GM19193 (cell line): Measurements from ENCODE around the gene OR4Q3.
"Not testable (repeated sequence)": the region's sequence is repeated elsewhere in the genome, so short reads cannot be mapped to it uniquely, and the experiment has no call there.

Experiments used
- POLR2A ChIP-seq: IDR thresholded peaks from 4 replicates; pipeline ENCODE4 v1.6.1; 2011; ENCODE audit not compliant: insufficient read depth, insufficient read length; ENCODE audit errors: extremely low read depth

The OR4Q3 gene

GRCh38 chr14:19743256-19743655 is at the start of gene OR4Q3:
TSS of gene OR4Q3 (plus strand) at chr14:19743571.
- TF ChIP-seq POLR2A: no peak

GRCh38 chr14:19729359-19729758 is 14.0 kb upstream of the OR4Q3 start:
- TF ChIP-seq POLR2A: no peak

DNA sequence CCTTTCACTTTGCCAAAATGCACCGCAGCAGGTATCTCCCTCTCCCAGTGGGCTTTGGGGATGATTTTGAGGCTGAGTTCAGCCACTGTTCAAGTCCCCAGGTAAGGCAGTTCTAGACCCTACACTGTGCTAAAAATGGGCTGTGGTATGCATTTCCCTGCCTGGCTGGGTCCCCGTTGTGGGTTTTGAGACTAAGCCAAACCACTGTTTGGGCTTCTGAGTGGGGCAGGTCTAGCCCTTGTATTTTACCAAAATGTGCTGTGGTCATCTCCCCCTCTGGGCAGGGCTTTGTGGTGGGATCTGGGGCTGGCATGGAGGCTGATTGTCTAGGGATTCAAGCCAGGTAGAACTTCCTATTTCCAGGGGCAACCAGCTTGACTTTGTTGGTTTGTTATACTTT is 13.6 kb upstream of the OR4Q3 start:
- no peak for TF ChIP-seq POLR2A

DNA sequence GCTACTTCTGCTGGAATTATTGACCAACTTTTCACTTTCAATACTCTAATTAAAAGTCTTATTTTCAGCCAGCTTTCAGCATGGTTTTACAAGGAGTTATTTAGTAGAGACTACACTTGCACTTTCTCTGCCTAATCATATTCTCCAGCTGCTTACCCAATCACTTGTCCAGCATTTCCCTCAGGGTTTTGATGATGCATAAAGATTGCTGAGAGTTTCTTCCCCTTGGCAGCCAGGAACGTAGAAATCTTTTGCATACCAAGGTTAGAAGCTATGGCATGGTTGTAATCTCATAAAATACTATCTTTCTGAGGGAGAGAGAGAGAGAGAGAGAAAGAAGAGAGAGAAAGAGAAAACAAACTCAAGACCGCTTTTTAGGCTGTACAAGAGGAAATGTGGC is 10.8 kb downstream of the OR4Q3 start:
- no peak for TF ChIP-seq POLR2A

GRCh38 chr14:19771895-19772430 is 28.6 kb downstream of the OR4Q3 start:
- no peak for TF ChIP-seq POLR2A

DNA sequence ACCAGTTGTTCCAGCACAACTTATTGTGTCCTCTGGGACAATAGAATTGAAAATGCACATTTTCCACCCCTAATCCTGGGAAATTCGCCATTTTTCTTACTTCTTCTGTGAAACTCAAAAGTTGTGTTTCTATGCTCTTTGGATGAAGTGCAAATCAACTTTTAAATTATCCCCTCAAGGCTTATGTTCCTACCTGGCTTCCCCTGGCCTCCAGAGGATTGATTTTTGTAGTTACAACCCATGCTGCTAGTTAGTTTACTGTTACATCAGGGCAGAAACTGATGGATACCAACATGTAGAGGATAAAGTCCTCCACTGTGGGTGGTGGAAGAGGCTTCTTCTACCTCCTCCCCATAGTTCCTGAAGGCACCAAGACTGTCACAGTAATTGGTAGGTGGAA is 29.8 kb downstream of the OR4Q3 start, which contains the start of gene OR4M1:
Gene OR4M1, plus strand, starts transcription at position 301 of the 400 bp plus-strand sequence. CDS start 6,819 bp downstream, outside the sequence.
- TF ChIP-seq POLR2A: not testable (repeated sequence)

- no peak for TF ChIP-seq POLR2A
Measured at GRCh38 chr14:19775587-19775986, 32.2 kb downstream of the OR4Q3 start.
